MCF 10A (cell line): ENCODE data around the gene ELP4. TPM values are rescaled to one million over a fixed set of nuclear protein-coding genes. Genes with fewer than 3 reads are reported as not detected.

Source experiments
- BruUV-seq: library from RNA; stranded (reverse); fragments of 400-500 nt; replicated peaks from 2 replicates; lab custom pipeline; 2021; lab: Mats Ljungman, UMichigan
- CTCF ChIA-PET: fragments of 300-600 bp; sonication (Branson Sonifier 250); formaldehyde crosslinking; extraction: SDS; loops from one replicate; lab custom pipeline; 2021; ENCODE audit warnings: antibody characterized with exemption, inconsistent platforms; lab: Yijun Ruan, JAX
- POLR2A ChIA-PET: fragments of 300-600, 350-650 bp; sonication (Branson Sonifier 250); formaldehyde crosslinking; extraction: SDS; loops from one replicate; lab custom pipeline; 2020; ENCODE audit warnings: antibody characterized with exemption, inconsistent platforms; lab: Yijun Ruan, JAX
- DNase-seq: peaks from one replicate; pipeline ENCODE4 v3.0.0-alpha.2; 2018; ENCODE audit not compliant: unreplicated experiment
- H3K27ac Mint-ChIP-seq: one replicate; pipeline ENCODE4 v1.8.0; 2022; ENCODE audit warnings: mild to moderate bottlenecking, low read depth, mixed read lengths; ENCODE audit not compliant: unreplicated experiment
- H3K27me3 Mint-ChIP-seq: one replicate; pipeline ENCODE4 v1.8.0; 2022; ENCODE audit warnings: mixed read lengths; ENCODE audit not compliant: insufficient read depth, unreplicated experiment
- H3K36me3 Mint-ChIP-seq: one replicate; pipeline ENCODE4 v1.8.0; 2022; ENCODE audit warnings: mild to moderate bottlenecking, moderate library complexity, mixed read lengths; ENCODE audit not compliant: insufficient read depth, unreplicated experiment
- H3K4me1 Mint-ChIP-seq: one replicate; pipeline ENCODE4 v1.8.0; 2022; ENCODE audit warnings: mixed read lengths; ENCODE audit not compliant: insufficient read depth, unreplicated experiment
- H3K4me3 Mint-ChIP-seq: one replicate; pipeline ENCODE4 v1.8.0; 2022; ENCODE audit warnings: mild to moderate bottlenecking, moderate library complexity, mixed read lengths; ENCODE audit not compliant: unreplicated experiment
- H3K9me3 Mint-ChIP-seq: one replicate; pipeline ENCODE4 v1.8.0; 2022; ENCODE audit warnings: mixed read lengths; ENCODE audit not compliant: unreplicated experiment
- intact Hi-C: fragments of 100-400 bp; cut with micrococcal nuclease; formaldehyde crosslinking; loops from 2 replicates; pipeline ENCODE4 v1.14.1; 2022
- total RNA-seq: library from RNA; stranded (reverse); gene quantifications from 2 replicates; pipeline ENCODE4 v1.2.3, GENCODE V29; 2022
- TF ChIP-seq, protein P1 (sequence below): fragments of 200-600 bp; IDR thresholded peaks from one replicate; pipeline ENCODE4 v1.8.0; 2022; ENCODE audit warnings: antibody characterized with exemption, mild to moderate bottlenecking; ENCODE audit not compliant: unreplicated experiment

Gene ELP4
- total RNA-seq, 1 experiment from 2014 or later = 18.3 TPM

GRCh38 chr11:31747581-31747980 lies 238.0 kb downstream of the ELP4 start:
- peaks cover 7% of the 10 kb centered on the region for H3K9me3 Mint-ChIP-seq
- no peak for DNase-seq
- H3K27me3 Mint-ChIP-seq = no peaks in the 10 kb centered on the region
- intact Hi-C loops = no loop called here
- no peak overlapping the region for H3K27ac Mint-ChIP-seq
- H3K4me1 Mint-ChIP-seq = no peaks in the 10 kb centered on the region
- ChIA-PET POLR2A (interaction anchor here (0.6 kb wide), 1 partner anchor 33 kb away, joined by 3 read pairs; no protein-coding TSS in a partner anchor), CTCF (no interaction called here)
- H3K4me3 Mint-ChIP-seq = no peak overlapping the region
- TF ChIP-seq, protein P1, sequence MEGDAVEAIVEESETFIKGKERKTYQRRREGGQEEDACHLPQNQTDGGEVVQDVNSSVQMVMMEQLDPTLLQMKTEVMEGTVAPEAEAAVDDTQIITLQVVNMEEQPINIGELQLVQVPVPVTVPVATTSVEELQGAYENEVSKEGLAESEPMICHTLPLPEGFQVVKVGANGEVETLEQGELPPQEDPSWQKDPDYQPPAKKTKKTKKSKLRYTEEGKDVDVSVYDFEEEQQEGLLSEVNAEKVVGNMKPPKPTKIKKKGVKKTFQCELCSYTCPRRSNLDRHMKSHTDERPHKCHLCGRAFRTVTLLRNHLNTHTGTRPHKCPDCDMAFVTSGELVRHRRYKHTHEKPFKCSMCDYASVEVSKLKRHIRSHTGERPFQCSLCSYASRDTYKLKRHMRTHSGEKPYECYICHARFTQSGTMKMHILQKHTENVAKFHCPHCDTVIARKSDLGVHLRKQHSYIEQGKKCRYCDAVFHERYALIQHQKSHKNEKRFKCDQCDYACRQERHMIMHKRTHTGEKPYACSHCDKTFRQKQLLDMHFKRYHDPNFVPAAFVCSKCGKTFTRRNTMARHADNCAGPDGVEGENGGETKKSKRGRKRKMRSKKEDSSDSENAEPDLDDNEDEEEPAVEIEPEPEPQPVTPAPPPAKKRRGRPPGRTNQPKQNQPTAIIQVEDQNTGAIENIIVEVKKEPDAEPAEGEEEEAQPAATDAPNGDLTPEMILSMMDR = no peak
- BruUV-seq = no TSS peak
- H3K36me3 Mint-ChIP-seq = no peaks in the 10 kb centered on the region

- CTCF ChIA-PET = interaction anchor here (0.5 kb wide), 1 partner anchor 503 kb away, joined by 4 read pairs; no protein-coding TSS in a partner anchor
- Mint-ChIP-seq H3K27me3 (no peaks in the 10 kb centered on the region), H3K4me1 (no peaks in the 10 kb centered on the region), H3K36me3 (no peaks in the 10 kb centered on the region), H3K9me3 (no peaks in the 10 kb centered on the region), H3K27ac (no peak overlapping the region), H3K4me3 (no peak overlapping the region)
- POLR2A ChIA-PET = no interaction called here
- DNase-seq = no peak
- BruUV-seq = no TSS peak
- intact Hi-C loops = no loop called here
- TF ChIP-seq, protein P1 = no peak
Observed at GRCh38 chr11:31757260-31757835, 247.8 kb downstream of the ELP4 start.

- TF ChIP-seq, protein P1 = no peak
- no peak overlapping the region for H3K4me3 Mint-ChIP-seq
- no peaks in the 10 kb centered on the region for H3K27me3 Mint-ChIP-seq
- ChIA-PET CTCF (interaction anchor here (1.4 kb wide), 1 partner anchor 536 kb away, joined by 4 read pairs; no protein-coding TSS in a partner anchor), POLR2A (interaction anchor here (0.6 kb wide), 1 partner anchor 10 kb away, joined by 3 read pairs; no protein-coding TSS in a partner anchor)
- BruUV-seq = no TSS peak
- H3K4me1 Mint-ChIP-seq = no peaks in the 10 kb centered on the region
- DNase-seq = peak; percentile 6
- no peaks in the 10 kb centered on the region for H3K9me3 Mint-ChIP-seq
- no peak overlapping the region for H3K27ac Mint-ChIP-seq
- intact Hi-C loops = loop anchor here (10.0 kb wide), 1 partner anchor 117 kb away; no protein-coding TSS in a partner anchor
- no peaks in the 10 kb centered on the region for H3K36me3 Mint-ChIP-seq
Observed at GRCh38 chr11:31761636-31762035, 252.1 kb downstream of the ELP4 start.

DNA sequence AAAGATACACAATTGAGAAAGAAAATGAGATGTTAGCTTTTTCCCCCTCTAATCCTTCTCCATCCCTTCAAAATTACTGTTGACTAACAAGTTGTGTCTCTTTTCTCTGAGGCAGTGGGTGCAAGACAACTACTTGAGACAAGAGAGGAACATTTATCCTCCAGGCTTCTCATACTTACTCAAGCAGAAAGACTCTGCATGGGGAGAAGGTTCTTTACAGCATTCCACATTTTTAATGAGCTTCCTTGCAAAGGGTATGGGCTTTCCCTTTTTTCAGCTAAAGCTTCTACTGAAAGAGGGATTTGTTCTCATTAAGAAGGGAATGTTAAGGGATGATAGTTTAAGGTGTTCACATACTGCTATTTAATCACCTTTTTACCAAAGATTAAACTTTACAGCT lies 253.7 kb downstream of the ELP4 start:
- DNase-seq = no peak
- no peaks in the 10 kb centered on the region for H3K36me3 Mint-ChIP-seq
- H3K27ac Mint-ChIP-seq = no peak overlapping the region
- no peaks in the 10 kb centered on the region for H3K27me3 Mint-ChIP-seq
- ChIA-PET CTCF (interaction anchor here (0.6 to 1.4 kb wide), 2 partner anchors 469 to 534 kb away, joined by 3 to 4 read pairs; no protein-coding TSS in a partner anchor), POLR2A (interaction anchor here (0.7 kb wide), 1 partner anchor 318 kb away, joined by 3 read pairs; no protein-coding TSS in a partner anchor)
- H3K9me3 Mint-ChIP-seq = no peaks in the 10 kb centered on the region
- no TSS peak for BruUV-seq
- TF ChIP-seq, protein P1 = no peak
- no peak overlapping the region for H3K4me3 Mint-ChIP-seq
- intact Hi-C loops = loop anchor here (10.0 kb wide), 1 partner anchor 118 kb away; no protein-coding TSS in a partner anchor
- no peaks in the 10 kb centered on the region for H3K4me1 Mint-ChIP-seq
